NCI-H82 treated with DMSO at 0.1 percent for 48 hours (cell line): ENCODE results near the gene PPP2R5D.
"Not testable (repeated sequence)": the region's sequence is repeated elsewhere in the genome, so short reads cannot be mapped to it uniquely, and the experiment has no call there.

ENCODE experiments used
- DNase-seq: peaks from one replicate; lab custom pipeline; 2025; ENCODE audit not compliant: unreplicated experiment; lab: John Stamatoyannopoulos, UW

Gene PPP2R5D

GRCh38 chr6:42984001-42984923 lies at the start of gene PPP2R5D:
Gene PPP2R5D (plus strand): TSS chr6:42984570. CDS start chr6:42984678, 108 bp downstream.
- DNase-seq, result peak; percentile 99

- no peak for DNase-seq
Observed at GRCh38 chr6:42935322-42935721, 49.0 kb upstream of the PPP2R5D start.

- DNase-seq, result no peak
Observed at GRCh38 chr6:42936398-42936797, 48.0 kb upstream of the PPP2R5D start.

GRCh38 chr6:42937548-42938427 lies 46.6 kb upstream of the PPP2R5D start:
- DNase-seq, result no peak

- DNase-seq, result no peak
Observed at GRCh38 chr6:42938428-42938796, 46.0 kb upstream of the PPP2R5D start.

- DNase-seq, result no peak
Observed at GRCh38 chr6:42938987-42939809, 45.2 kb upstream of the PPP2R5D start.

GRCh38 chr6:42939810-42940167 lies 44.6 kb upstream of the PPP2R5D start:
- no peak for DNase-seq

- DNase-seq, result no peak
Observed at GRCh38 chr6:42940493-42941045, 43.8 kb upstream of the PPP2R5D start.

GRCh38 chr6:42941356-42941755 lies 43.0 kb upstream of the PPP2R5D start:
- DNase-seq, result not testable (repeated sequence)

GRCh38 chr6:42942444-42942843 lies 41.9 kb upstream of the PPP2R5D start:
- DNase-seq, result no peak

GRCh38 chr6:42947950-42948349 lies 36.4 kb upstream of the PPP2R5D start:
- no peak for DNase-seq

- DNase-seq, result no peak
Observed at GRCh38 chr6:42952389-42952788, 32.0 kb upstream of the PPP2R5D start.

GRCh38 chr6:42954405-42954804 lies 30.0 kb upstream of the PPP2R5D start:
- not testable (repeated sequence) for DNase-seq

GRCh38 chr6:42958125-42958524 lies 26.2 kb upstream of the PPP2R5D start:
- no peak for DNase-seq

GRCh38 chr6:42959917-42960242 lies 24.5 kb upstream of the PPP2R5D start:
- DNase-seq, result no peak

GRCh38 chr6:42960243-42961019 lies 23.9 kb upstream of the PPP2R5D start, which contains the start of gene GNMT:
Gene GNMT (plus strand): TSS chr6:42960754. CDS start chr6:42960768, 14 bp downstream.
- no peak for DNase-seq

GRCh38 chr6:42961020-42961470 lies 23.3 kb upstream of the PPP2R5D start:
- DNase-seq, result no peak

GRCh38 chr6:42962096-42962495 lies 22.3 kb upstream of the PPP2R5D start:
- DNase-seq, result no peak

GRCh38 chr6:42962502-42963178 lies 21.7 kb upstream of the PPP2R5D start:
- no peak for DNase-seq
